HG03135 (cell line): ENCODE measurements around the gene ZSWIM6.

ENCODE experiments used
- ATAC-seq: cut with Tn5 transposase; IDR thresholded peaks from one replicate; pipeline ENCODE4 v1.9.1; 2021; ENCODE audit warnings: mild to moderate bottlenecking, moderate library complexity; ENCODE audit not compliant: unreplicated experiment

The ZSWIM6 gene

GRCh38 chr5:61357745-61358144 is 25.7 kb downstream of the ZSWIM6 start:
- no peak for ATAC-seq

GRCh38 chr5:61362796-61363368 is 30.8 kb downstream of the ZSWIM6 start:
- no peak for ATAC-seq

DNA sequence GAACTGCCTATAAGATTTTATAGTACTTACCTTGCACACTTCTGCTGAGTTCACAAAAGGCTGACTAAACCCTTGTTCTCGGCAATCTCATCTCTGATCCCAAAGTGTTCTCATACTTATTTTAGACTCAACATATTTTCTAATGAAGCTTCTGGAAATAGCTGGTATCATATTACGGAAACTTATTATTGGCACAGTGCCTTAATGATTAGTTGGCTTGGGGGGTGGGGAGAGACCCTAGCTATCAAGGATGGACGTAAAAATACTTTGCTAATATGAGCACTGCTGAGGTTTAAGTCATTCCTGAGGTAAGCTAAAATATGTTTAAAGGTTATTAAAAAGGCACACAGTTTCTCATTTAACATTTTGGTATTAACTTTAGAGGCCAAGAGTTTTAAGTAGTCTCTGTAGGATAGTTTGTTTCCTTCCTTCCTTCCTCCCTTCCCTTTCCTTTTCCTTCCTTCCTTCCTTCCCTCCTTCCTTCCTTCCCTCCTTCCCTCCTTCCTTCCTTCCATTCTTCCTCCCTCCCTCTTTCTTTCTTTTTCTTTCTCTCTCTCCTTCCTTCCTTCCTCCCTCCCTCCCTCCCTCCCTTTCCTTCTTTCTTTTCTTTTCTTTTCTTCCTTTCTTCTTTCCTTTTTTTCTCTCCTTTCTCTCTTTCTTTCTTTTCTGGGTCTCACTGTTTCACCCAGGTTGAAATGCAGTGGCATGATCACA is 31.5 kb downstream of the ZSWIM6 start:
- ATAC-seq: no peak

DNA sequence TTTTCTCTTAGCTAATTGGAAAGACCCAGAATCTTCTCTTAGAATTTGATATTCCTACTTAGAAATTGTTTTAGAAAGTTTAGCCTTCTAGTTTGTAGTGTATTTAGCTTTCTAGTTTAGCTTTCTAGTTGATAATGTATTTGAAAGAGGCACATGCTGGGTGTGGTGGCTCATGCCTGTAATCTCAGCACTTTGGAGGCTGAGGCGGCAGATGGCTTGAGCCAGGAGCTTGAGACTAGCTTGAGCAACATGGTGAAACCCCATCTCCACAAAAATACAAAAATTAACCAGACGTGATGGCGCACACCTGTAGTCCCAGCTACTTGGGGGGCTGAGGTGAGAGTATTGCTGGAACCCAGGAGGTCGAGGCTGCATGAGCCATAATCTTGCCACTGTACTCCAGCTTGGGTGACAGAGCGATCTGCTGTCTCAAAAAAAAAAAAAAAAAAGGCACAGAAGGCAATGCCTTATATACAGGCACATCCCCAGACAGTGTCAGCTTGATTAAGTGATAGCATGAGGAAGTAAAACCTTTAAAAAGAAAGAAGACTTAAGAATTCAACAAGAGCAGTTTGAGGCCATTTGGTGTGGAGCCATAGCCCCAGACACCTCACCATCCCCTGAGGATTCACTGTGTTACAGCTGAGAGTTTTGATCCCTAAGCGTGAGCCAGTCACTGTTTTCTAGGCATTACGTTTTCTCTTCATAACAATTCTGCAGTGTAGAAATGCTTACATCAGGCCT is 34.6 kb downstream of the ZSWIM6 start:
- no peak for ATAC-seq

DNA sequence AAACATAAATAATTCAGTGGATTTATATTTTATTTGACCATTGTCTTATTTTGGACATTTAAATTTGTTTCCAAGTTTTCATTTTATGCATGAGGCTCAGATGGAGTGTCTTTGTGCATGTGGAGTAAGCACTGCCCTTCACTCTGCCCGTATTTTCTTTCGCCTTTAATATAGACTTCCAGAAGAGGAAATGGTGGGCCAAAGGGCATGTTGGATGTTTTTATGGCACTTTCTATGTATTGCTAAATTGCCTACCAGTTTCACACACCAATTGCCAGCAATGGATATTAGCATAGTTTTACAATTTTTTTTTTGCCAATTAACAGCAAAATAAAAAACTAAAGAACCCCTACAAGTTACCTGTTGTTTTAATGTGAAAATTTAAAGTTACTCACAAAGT is 38.4 kb downstream of the ZSWIM6 start:
- no peak for ATAC-seq

DNA sequence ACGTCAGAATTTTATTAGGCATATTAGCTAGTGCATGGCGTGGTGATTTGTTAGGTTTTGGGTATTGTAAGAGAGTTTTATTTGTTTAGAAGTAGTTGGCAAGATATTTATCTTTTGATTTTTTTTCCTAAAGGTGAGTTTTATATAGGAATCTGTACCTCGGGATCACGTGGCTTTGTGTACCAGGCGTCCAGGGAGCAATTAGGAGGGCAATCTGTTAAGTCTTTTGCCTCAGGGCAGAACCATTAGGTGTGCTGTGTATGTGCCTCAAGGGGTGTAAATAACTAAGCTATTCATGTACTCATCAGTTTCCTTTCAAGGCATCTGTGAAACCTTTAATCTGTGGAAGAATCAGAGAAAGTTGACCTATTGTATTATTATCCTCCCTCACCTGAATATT is 39.4 kb downstream of the ZSWIM6 start:
- no peak for ATAC-seq

DNA sequence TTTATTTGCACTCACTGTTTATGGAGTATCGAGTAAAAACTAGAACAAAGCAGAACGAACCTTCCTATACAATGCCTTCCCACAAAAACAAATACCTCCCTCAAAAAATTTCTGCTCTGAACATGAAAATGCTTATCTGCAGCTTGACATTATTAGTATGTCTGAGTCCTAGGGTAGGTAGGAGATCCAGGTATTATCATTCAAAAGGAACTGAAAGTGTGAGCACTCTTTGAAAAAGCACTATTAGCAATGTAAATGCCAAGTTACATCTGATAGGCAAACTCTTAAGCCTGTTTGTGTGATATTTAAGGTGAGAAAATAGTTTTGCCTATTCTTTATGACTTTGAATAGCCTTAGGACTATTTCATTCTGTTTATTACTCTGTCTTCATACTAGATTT is 47.6 kb downstream of the ZSWIM6 start:
- no peak for ATAC-seq

- ATAC-seq: no peak
These were observed 49.9 kb downstream of the ZSWIM6 start for GRCh38 chr5:61381968-61382367.

DNA sequence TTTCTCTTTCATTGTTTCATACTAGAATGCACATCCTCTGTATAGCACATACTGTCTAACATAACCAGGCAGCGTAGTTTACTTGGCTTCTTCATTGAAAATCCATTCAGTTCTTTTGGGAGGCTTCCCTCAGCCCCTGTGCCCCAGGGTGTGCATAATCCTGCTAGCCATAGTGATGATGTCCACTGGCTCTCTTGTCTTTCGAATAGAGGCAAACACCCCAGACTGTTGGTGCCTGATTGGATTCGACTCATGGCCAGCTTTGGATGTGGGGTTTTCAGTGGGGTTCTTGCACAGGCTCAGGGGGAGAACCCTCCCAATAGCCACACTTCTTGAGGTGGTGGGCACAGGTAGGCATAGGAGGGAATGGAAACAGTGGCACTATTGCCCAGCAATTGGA is 53.6 kb downstream of the ZSWIM6 start:
- ATAC-seq: no peak

DNA sequence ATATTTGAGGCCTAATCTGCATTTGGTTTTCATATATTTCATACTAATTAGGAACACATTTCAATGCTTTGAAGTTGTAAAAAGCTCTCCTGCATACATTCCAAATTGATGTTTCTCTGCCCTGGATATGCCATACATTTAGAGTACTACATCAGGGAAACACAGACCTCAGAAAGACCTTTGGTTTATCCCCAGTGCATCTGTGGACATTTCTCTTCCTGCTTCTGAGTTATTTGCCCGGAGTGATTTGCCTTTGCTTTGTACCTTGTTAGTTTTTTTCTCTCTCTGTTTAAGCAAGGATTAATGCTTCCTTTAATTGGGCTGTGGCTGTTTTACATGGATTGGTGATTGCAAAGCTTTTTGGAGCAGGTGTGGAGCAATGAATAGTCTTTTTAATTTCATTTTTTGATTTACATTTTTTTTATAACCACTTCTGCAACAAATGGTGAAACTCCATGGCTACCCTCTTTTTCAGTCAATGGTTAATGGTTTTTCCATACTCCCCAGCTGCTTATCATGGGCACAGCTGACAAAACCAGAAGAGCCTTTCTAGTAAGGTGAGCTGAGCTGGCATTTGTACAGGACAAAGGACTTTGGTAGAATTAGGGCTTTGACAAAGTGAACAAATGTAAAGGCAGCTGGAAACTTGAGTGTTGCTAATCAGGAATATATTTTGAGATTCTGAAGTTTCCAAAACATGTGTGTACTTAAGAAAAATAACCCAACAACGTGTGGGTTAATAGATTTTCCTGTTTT is 54.2 kb downstream of the ZSWIM6 start:
- ATAC-seq: no peak

GRCh38 chr5:61389609-61390008 is 57.6 kb downstream of the ZSWIM6 start:
- ATAC-seq: no peak

- ATAC-seq: no peak
These were observed 62.1 kb downstream of the ZSWIM6 start for GRCh38 chr5:61394078-61394704.

DNA sequence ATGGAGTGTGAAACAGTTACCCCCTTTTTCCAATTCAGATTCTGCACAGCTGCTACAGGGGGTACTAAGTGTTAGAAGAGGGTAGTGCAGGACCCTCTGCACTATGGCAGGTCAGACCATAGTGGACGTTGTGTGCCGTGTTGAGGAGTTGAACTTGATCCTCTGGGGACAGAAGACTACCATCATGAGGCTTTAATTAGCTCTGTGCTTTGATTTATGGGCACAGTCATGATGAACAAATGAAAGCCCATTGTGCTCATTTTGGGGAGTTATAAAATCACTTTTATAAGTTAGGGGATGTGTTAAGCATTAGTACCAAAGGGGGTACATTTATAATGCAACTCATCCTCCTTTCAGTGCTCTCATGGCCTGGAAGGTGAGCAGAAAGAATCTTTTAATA is 62.7 kb downstream of the ZSWIM6 start:
- no peak for ATAC-seq

GRCh38 chr5:61397238-61397637 is 65.2 kb downstream of the ZSWIM6 start:
- no peak for ATAC-seq

GRCh38 chr5:61397937-61398336 is 65.9 kb downstream of the ZSWIM6 start:
- ATAC-seq: no peak

DNA sequence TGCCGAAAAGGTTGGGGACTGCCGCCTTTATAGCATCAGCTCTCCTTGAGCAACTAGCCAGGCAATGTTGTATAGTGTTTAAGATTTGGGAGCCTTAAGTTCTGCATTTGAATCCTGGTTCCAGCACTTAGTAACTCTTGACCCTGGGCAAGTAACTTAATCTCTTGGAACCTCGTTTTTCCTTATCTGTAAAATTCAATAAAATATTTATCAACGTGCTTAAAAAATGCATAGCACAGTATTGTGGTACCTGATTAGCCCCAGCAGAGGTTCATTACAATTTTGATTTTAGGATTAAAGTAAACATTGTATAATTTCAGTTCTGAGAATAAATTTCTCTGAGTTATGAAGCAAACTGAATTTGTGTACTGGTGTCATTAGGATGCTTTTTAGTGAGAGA is 66.4 kb downstream of the ZSWIM6 start:
- ATAC-seq: no peak

GRCh38 chr5:61399679-61400078 is 67.6 kb downstream of the ZSWIM6 start:
- ATAC-seq: no peak

- ATAC-seq: no peak
These were observed 69.7 kb downstream of the ZSWIM6 start for GRCh38 chr5:61401726-61402125.

DNA sequence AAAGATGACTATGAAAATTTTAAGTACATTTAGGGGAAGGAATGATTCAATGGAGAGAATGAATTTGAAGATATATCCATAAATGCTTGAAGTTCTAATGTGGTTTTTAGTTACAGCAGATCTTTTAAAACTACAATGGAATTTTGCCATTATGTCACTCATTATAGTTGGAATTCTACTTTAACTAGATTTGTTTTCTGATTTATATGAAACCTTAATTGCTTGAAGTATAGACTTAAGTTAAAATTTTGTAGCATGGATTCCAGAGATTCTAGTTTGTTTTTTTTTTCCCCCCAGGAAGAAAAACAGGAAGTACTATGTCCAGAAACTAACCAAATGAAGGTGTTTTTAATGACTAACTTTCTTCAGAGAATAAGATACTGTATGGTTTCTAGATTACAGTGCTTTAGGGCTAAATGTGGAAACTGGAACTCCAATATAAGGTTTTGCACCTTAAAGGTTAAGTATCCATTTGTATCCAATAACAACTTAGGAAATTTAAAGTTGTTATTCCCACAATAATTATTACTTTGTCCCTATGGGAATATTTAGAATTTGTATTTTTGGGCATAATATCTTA is 70.3 kb downstream of the ZSWIM6 start:
- no peak for ATAC-seq

DNA sequence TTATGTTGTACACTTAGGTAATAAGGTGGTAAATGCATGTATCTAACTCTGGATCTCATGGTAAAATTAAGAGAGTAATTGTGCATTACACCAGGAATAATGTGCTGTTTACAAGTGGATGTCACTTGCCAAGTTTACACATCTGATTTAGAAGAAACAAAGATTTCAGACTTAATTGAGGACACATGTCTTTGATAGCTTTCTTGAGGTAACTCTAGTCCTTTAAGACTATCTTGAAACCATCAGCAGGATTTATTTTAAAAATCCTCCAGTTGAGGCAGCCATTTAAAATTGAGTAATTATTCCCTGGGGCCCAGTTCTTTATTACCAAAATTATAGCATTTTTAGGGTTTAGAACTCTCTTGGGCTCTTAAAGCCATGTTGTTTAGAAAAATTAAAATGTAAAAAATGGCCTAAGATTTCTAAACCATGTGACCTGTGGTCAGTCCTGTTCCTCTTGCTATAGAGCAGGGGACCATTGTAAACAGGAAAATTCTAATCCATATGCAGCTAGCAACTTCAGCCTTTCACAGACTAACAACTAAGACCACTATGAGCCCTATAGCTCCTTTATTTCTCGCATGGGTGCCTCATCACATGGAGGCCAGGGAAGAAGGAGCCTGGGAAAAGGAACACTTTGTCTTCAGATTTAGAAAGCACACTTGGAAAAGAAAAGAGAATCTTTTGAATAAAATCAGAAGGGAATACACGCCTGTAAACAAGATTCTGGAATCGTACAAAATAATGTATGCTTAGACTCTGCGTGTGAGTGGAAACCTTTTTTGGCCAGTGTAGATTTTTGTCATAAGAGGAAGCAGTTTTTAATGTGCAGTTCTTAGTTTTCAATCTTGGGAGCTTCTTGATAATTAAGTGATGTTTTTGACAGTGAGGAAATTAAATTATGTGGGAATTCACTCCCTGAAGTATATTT is 71.2 kb downstream of the ZSWIM6 start:
- no peak for ATAC-seq
